IMR-90 (cell line): ENCODE measurements around the gene ZBED4.

Experiments
- CTCF ChIP-seq: conservative IDR thresholded peaks from 2 replicates; pipeline ENCODE4 v1.5.1; 2012; ENCODE audit warnings: mild to moderate bottlenecking, low read depth, low read length, improper control_type of control experiment
- NFE2L2 ChIP-seq: fragments of 150-350 bp; IDR thresholded peaks from 2 replicates; pipeline ENCODE4 v1.6.1; 2016; ENCODE audit warnings: low read depth, mild to moderate bottlenecking, low read length
- POLR2A ChIP-seq: IDR thresholded peaks from 2 replicates; pipeline ENCODE4 v1.6.1; 2012; ENCODE audit warnings: mild to moderate bottlenecking, low read depth, low read length

GRCh38 chr22:49911881-49912625, 58.4 kb downstream of the ZBED4 start:
- TF ChIP-seq POLR2A (no peak), NFE2L2 (no peak), CTCF (no peak)
